Right atrium auricular region (tissue), 2 donors: ENCODE measurements around the gene NPB. TPM values are rescaled to one million over a fixed set of nuclear protein-coding genes. Genes with fewer than 3 reads are reported as not detected.
A peak's percentile ranks its signal among the peaks of the same experiment; 100 is the strongest.

Experiments
- DNase-seq: peaks from one replicate; pipeline ENCODE4 v3.0.0-alpha.2; 2019; ENCODE audit warnings: low spot score
- H3K27ac ChIP-seq, 2 donors: fragments of 200-600 bp; sonication (generic); 1 replicate in 1 of 2; 2 replicates in 1 of 2; pipeline ENCODE4 v1.5.1; 2016 to 2019
- H3K27me3 ChIP-seq, 2 donors: fragments of 200-600 bp; sonication (generic); one replicate each; pipeline versions ENCODE4 v1.5.1 to v1.6.0; 2017 to 2019
- H3K36me3 ChIP-seq: fragments of 200-600 bp; sonication (generic); one replicate; pipeline ENCODE4 v1.5.1; 2016
- H3K4me1 ChIP-seq, 2 donors: fragments of 200-600 bp; sonication (generic); one replicate each; pipeline versions ENCODE4 v1.5.1 to v1.6.0; 2017 to 2019
- H3K4me3 ChIP-seq, 2 donors: fragments of 200-600 bp; sonication (generic); 1 replicate in 1 of 2; 2 replicates in 1 of 2; pipeline ENCODE4 v1.5.1; 2017 to 2019; ENCODE audit warnings: mild to moderate bottlenecking in 1 of 2, moderate library complexity in 1 of 2
- H3K9me3 ChIP-seq, 2 donors: fragments of 200-600 bp; sonication (generic); one replicate each; pipeline ENCODE4 v1.5.1; 2019
- CTCF ChIP-seq, 2 donors: fragments of 200-600 bp; sonication (generic); IDR thresholded peaks; one replicate each; pipeline ENCODE4 v1.5.1; 2019; ENCODE audit warnings: antibody characterized with exemption in 2 of 2
- total RNA-seq, 2 donors: library from RNA; depleted of rRNA; stranded (reverse); fragments of >200 nt; gene quantifications; one replicate each; pipeline ENCODE4 v1.1.0, GENCODE V29; 2016

Gene NPB
- total RNA-seq, 2 donors from 2014 or later = 1.7 TPM; not detected in 1

- Histone ChIP-seq H3K4me3 (no peak overlapping the region), H3K36me3 (peaks cover 12% of the 10 kb centered on the region), H3K9me3 (no peaks in the 10 kb centered on the region), H3K27me3 (no peaks in the 10 kb centered on the region), H3K27ac (no peak overlapping the region), H3K4me1 (peaks cover 0 to 17% of the 10 kb centered on the region in 2 donors)
- DNase-seq = no peak
- no peak for TF ChIP-seq CTCF (IDR thresholded peaks at IDR 0.05)
These were observed 7.2 kb downstream of the NPB start for GRCh38 chr17:81909231-81909630.

DNA sequence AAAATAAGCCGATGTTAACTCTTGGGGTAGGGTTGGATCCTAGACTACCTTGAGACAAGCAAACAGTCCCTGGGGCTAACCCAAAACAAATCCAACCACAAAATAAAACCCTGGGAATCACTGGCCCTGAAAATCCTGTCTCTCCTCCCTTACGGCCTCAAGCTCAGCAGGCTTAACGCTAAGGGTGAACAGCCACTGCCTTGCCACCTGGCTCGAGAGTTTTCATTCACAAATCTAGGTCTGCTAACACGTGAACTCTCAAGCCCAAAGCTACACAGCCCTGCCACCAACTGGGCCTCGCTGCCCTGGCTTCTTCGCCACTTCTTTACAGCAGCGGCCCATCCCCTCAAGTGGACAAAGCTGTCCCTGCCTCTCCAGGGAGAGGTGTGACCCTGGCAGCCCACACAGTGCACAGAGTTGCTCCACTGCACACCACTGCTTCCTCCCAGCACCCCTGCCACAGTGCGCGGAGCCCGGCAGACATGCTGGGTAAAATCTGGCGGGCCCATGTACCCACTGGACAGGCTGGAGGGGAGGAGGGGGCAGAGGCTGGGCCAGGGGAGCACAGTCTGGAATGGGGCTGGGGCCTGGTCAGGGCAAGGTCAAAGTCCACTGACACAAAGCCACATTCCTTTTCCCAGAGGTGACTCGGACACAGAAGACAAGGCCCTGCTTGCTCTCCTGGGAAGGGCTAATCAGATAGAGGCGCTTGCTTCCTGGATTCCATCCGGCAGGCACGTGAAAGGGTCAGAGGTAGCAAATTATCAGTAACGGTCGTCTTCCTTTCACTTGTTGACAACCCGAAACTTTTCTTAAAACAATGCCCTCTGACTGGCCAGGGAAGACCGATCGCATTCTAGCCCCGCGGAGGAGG lies 8.2 kb downstream of the NPB start:
- H3K27me3 ChIP-seq = no peaks in the 10 kb centered on the region
- H3K36me3 ChIP-seq = peaks cover 22% of the 10 kb centered on the region
- peak overlapping the region; percentile 66 to 79 for H3K4me3 ChIP-seq
- DNase-seq = no peak
- no peak for TF ChIP-seq CTCF (IDR thresholded peaks at IDR 0.05)
- peaks cover 0 to 17% of the 10 kb centered on the region in 2 donors for H3K4me1 ChIP-seq
- H3K27ac ChIP-seq = peak overlapping the region; percentile 21 to 58
- no peaks in the 10 kb centered on the region for H3K9me3 ChIP-seq

GRCh38 chr17:81910840-81911276 lies 8.8 kb downstream of the NPB start:
- H3K36me3 ChIP-seq = peaks cover 27% of the 10 kb centered on the region
- no peak for DNase-seq

DNA sequence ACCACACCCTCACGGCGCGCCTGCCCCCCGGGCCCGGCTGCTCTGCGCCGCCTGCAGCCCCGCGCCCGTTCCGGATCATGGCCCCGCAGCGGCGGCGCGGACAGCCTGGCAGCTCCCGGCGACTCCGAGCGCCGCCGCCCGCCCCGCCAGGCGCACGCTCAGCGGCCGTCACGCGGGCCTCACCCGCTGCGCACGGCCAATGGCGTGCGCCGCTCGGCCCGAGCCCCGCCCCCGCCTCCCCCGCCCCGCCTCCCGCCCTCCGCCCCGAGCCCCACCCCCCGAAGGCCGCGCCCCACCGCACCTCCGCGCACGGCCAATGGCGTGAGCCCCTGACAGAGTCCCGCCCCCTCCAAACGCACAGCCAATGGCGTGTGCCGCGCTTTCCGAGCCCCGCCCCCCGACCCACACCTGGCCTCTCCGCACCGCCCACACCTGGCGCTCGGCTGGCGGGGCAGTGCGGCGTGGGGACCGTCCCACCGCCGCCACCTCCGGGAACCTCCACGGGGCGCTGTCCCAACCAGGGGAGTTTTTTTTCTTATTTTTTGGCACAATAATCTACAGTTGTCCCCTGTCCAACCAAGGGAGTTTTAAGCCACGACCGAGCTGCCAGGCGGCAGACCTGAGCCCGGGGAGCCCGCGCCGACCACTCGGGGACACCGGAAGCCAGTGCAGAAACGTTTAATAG lies 9.4 kb downstream of the NPB start, which contains the start of gene PCYT2:
Gene PCYT2 (minus strand): TSS at position 123 of the 685 bp plus-strand sequence. CDS start 44 bp downstream, at position 79.
- peak; percentile 88 for DNase-seq
- H3K4me1 ChIP-seq = peaks cover 0 to 17% of the 10 kb centered on the region in 2 donors
- H3K27ac ChIP-seq = peak within 1 kb of the TSS; percentile 58 to 65
- H3K27me3 ChIP-seq = no peaks in the 10 kb centered on the region
- TF ChIP-seq CTCF (IDR thresholded peaks at IDR 0.05) = no peak
- no peaks in the 10 kb centered on the region for H3K9me3 ChIP-seq
- peak within 1 kb of the TSS; percentile 66 to 79 for H3K4me3 ChIP-seq
- peaks cover 27% of the 10 kb centered on the region for H3K36me3 ChIP-seq

More at GRCh38 chr17:81910840-81911276, 8.8 kb downstream of the NPB start:
- no peak for TF ChIP-seq CTCF (IDR thresholded peaks at IDR 0.05)
- Histone ChIP-seq H3K9me3 (no peaks in the 10 kb centered on the region), H3K4me3 (peak overlapping the region; percentile 66 to 79), H3K27me3 (no peaks in the 10 kb centered on the region), H3K4me1 (peaks cover 0 to 17% of the 10 kb centered on the region in 2 donors), H3K27ac (peak overlapping the region; percentile 21 to 58)

DNA sequence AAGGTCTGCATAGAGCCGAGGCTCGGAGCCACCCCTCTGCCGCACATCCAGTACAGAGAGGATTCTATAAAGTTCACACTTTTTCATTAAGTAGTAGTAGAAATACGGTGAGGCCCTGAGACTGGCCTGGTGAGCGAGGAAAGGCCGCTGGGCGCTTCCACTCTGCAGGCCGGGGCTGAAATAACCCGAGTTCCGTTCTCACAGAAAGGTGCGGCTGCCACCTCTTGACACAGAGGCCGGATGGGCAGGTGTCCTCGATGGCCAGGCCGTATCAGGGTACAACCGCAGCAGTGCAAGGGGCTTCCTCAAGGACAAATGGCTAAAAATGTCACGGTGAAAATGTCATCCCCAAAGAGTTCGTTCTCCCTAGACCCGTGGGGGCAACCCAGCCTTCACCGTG lies 9.9 kb downstream of the NPB start:
- DNase-seq = no peak
- H3K36me3 ChIP-seq = peaks cover 27% of the 10 kb centered on the region
- H3K4me1 ChIP-seq = peaks cover 0 to 22% of the 10 kb centered on the region in 2 donors
- H3K27me3 ChIP-seq = no peaks in the 10 kb centered on the region
- peak overlapping the region in 1 of 2 donors; percentile 65 for H3K27ac ChIP-seq
- H3K9me3 ChIP-seq = no peaks in the 10 kb centered on the region
- no peak for TF ChIP-seq CTCF (IDR thresholded peaks at IDR 0.05)
- peak overlapping the region in 1 of 2 donors; percentile 26 for H3K4me3 ChIP-seq
